ENCODE measurements around the gene EMC8.
A peak's percentile ranks its signal among the peaks of the same experiment; 100 is the strongest.

The EMC8 gene

GRCh38 chr16:85755929-85756768, 43.2 kb downstream of the EMC8 start:
- Mint-ChIP-seq H3K4me3 (no peak overlapping the region), H3K36me3 (no peaks in the 10 kb centered on the region), H3K27me3 (peaks cover 79% of the 10 kb centered on the region), H3K9me3 (no peaks in the 10 kb centered on the region), H3K4me1 (peaks cover 8% of the 10 kb centered on the region), H3K27ac (no peak overlapping the region)
- no peak for DNase-seq
- CTCF ChIA-PET = no interaction called here

- Mint-ChIP-seq H3K4me3 (no peak overlapping the region), H3K36me3 (no peaks in the 10 kb centered on the region), H3K4me1 (peaks cover 13% of the 10 kb centered on the region), H3K27me3 (peaks cover 76% of the 10 kb centered on the region), H3K9me3 (no peaks in the 10 kb centered on the region), H3K27ac (no peak overlapping the region)
- DNase-seq = no peak
- CTCF ChIA-PET = interaction anchor here (1.3 kb wide), 1 partner anchor 96 kb away, joined by 4 read pairs; no protein-coding TSS in a partner anchor
These were observed 44.9 kb downstream of the EMC8 start for GRCh38 chr16:85754413-85754812.

- no peak overlapping the region for H3K27ac Mint-ChIP-seq
- H3K27me3 Mint-ChIP-seq = peaks cover 75% of the 10 kb centered on the region
- peaks cover 10% of the 10 kb centered on the region for H3K4me1 Mint-ChIP-seq
- no peaks in the 10 kb centered on the region for H3K36me3 Mint-ChIP-seq
- CTCF ChIA-PET = interaction anchor here (1.3 kb wide), 1 partner anchor 95 kb away, joined by 4 read pairs; no protein-coding TSS in a partner anchor
- no peak for DNase-seq
- H3K4me3 Mint-ChIP-seq = no peak overlapping the region
- H3K9me3 Mint-ChIP-seq = no peaks in the 10 kb centered on the region
These were observed 45.4 kb downstream of the EMC8 start for GRCh38 chr16:85753976-85754375.

GRCh38 chr16:85753559-85753958, 45.8 kb downstream of the EMC8 start:
- Mint-ChIP-seq H3K36me3 (no peaks in the 10 kb centered on the region), H3K27ac (no peak overlapping the region)

GRCh38 chr16:85752511-85753420, 46.6 kb downstream of the EMC8 start:
- no peak overlapping the region for H3K4me3 Mint-ChIP-seq
- H3K27ac Mint-ChIP-seq = no peak overlapping the region
- H3K36me3 Mint-ChIP-seq = no peaks in the 10 kb centered on the region
- peaks cover 7% of the 10 kb centered on the region for H3K4me1 Mint-ChIP-seq
- H3K9me3 Mint-ChIP-seq = no peaks in the 10 kb centered on the region
- DNase-seq = no peak
- CTCF ChIA-PET = no interaction called here
- H3K27me3 Mint-ChIP-seq = peaks cover 83% of the 10 kb centered on the region

More at GRCh38 chr16:85753559-85753958, 45.8 kb downstream of the EMC8 start:
- Mint-ChIP-seq H3K4me3 (no peak overlapping the region), H3K27me3 (peaks cover 75% of the 10 kb centered on the region), H3K4me1 (peaks cover 7% of the 10 kb centered on the region), H3K9me3 (no peaks in the 10 kb centered on the region)
- DNase-seq = no peak
- CTCF ChIA-PET = no interaction called here

GRCh38 chr16:85751698-85752501, 47.4 kb downstream of the EMC8 start:
- Mint-ChIP-seq H3K9me3 (no peaks in the 10 kb centered on the region), H3K4me1 (peaks cover 10% of the 10 kb centered on the region), H3K4me3 (no peak overlapping the region), H3K36me3 (no peaks in the 10 kb centered on the region), H3K27me3 (peaks cover 81% of the 10 kb centered on the region), H3K27ac (no peak overlapping the region)
- CTCF ChIA-PET = no interaction called here
- DNase-seq = no peak

- Mint-ChIP-seq H3K27me3 (peaks cover 80% of the 10 kb centered on the region), H3K9me3 (no peaks in the 10 kb centered on the region), H3K36me3 (no peaks in the 10 kb centered on the region), H3K4me1 (peaks cover 11% of the 10 kb centered on the region), H3K4me3 (peak within 1 kb of the TSS; percentile 66), H3K27ac (no peak within 1 kb of the TSS)
- peak; percentile 30 for DNase-seq
- CTCF ChIA-PET = no interaction called here
These were observed 48.3 kb downstream of the EMC8 start, which contains the start of gene C16orf74 for GRCh38 chr16:85750827-85751697. C16orf74 (minus strand) TSS chr16:85751096; CDS start chr16:85735217, 15,879 bp downstream.

GRCh38 chr16:85750146-85750826, 49.1 kb downstream of the EMC8 start:
- no peaks in the 10 kb centered on the region for H3K36me3 Mint-ChIP-seq
- no peaks in the 10 kb centered on the region for H3K9me3 Mint-ChIP-seq
- H3K4me1 Mint-ChIP-seq = peaks cover 11% of the 10 kb centered on the region
- H3K4me3 Mint-ChIP-seq = peak overlapping the region; percentile 66
- H3K27me3 Mint-ChIP-seq = peaks cover 82% of the 10 kb centered on the region
- no peak overlapping the region for H3K27ac Mint-ChIP-seq
- CTCF ChIA-PET = no interaction called here
- peak; percentile 38 for DNase-seq

GRCh38 chr16:85749771-85750145, 49.6 kb downstream of the EMC8 start:
- CTCF ChIA-PET = no interaction called here
- Mint-ChIP-seq H3K36me3 (no peaks in the 10 kb centered on the region), H3K4me1 (peaks cover 11% of the 10 kb centered on the region), H3K9me3 (no peaks in the 10 kb centered on the region), H3K27me3 (peaks cover 83% of the 10 kb centered on the region), H3K4me3 (peak overlapping the region; percentile 66), H3K27ac (no peak overlapping the region)
- peak; percentile 24 for DNase-seq

GRCh38 chr16:85746460-85747215, 52.7 kb downstream of the EMC8 start:
- CTCF ChIA-PET = no interaction called here
- Mint-ChIP-seq H3K36me3 (no peaks in the 10 kb centered on the region), H3K4me1 (peaks cover 9% of the 10 kb centered on the region), H3K4me3 (no peak overlapping the region), H3K9me3 (no peaks in the 10 kb centered on the region), H3K27me3 (peaks cover 58% of the 10 kb centered on the region), H3K27ac (no peak overlapping the region)
- DNase-seq = no peak

- H3K4me1 Mint-ChIP-seq = peaks cover 19% of the 10 kb centered on the region
- H3K27ac Mint-ChIP-seq = no peak overlapping the region
- DNase-seq = no peak
- CTCF ChIA-PET = no interaction called here
- no peaks in the 10 kb centered on the region for H3K36me3 Mint-ChIP-seq
- no peak overlapping the region for H3K4me3 Mint-ChIP-seq
- H3K27me3 Mint-ChIP-seq = peaks cover 19% of the 10 kb centered on the region
- H3K9me3 Mint-ChIP-seq = no peaks in the 10 kb centered on the region
These were observed 60.2 kb downstream of the EMC8 start for GRCh38 chr16:85738923-85739715.

GRCh38 chr16:85736921-85737320, 62.4 kb downstream of the EMC8 start:
- Mint-ChIP-seq H3K27me3 (peaks cover 19% of the 10 kb centered on the region), H3K36me3 (no peaks in the 10 kb centered on the region), H3K9me3 (no peaks in the 10 kb centered on the region), H3K4me3 (no peak overlapping the region), H3K4me1 (peaks cover 32% of the 10 kb centered on the region), H3K27ac (no peak overlapping the region)
- DNase-seq = no peak
- CTCF ChIA-PET = interaction anchor here (0.7 to 1.7 kb wide), 2 partner anchors 20 to 27 kb away, joined by 3 to 5 read pairs; no protein-coding TSS in a partner anchor
